Large intestine (tissue), 3 donors: ENCODE measurements around the gene SMURF2. TPM values are rescaled to one million over a fixed set of nuclear protein-coding genes. Genes with fewer than 3 reads are reported as not detected.

Source experiments
- DNase-seq, 2 donors: peaks; one replicate each; pipeline versions ENCODE4 v3.0.0 to v3.0.0-alpha.2; 2013
- H3K27ac ChIP-seq: one replicate; pipeline ENCODE4 v1.5.1; 2013; ENCODE audit warnings: low read length
- H3K27me3 ChIP-seq: 2 replicates; pipeline ENCODE4 v1.6.1; 2013; ENCODE audit warnings: low read length; ENCODE audit not compliant: control insufficient read depth, insufficient read depth
- H3K36me3 ChIP-seq: 2 replicates; pipeline ENCODE4 v1.6.1; 2013; ENCODE audit warnings: low read length; ENCODE audit not compliant: control insufficient read depth, insufficient read depth
- H3K4me1 ChIP-seq: one replicate; pipeline ENCODE4 v1.6.1; 2013; ENCODE audit warnings: low read length; ENCODE audit not compliant: control insufficient read depth, insufficient read depth
- H3K4me3 ChIP-seq: one replicate; pipeline ENCODE4 v1.5.1; 2013; ENCODE audit warnings: low read length
- H3K9me3 ChIP-seq: one replicate; pipeline ENCODE4 v1.6.1; 2013; ENCODE audit warnings: mild to moderate bottlenecking, low read depth, low read length, moderate library complexity; ENCODE audit not compliant: control insufficient read depth
- WGBS: methylation state at CpG from one replicate; pipeline ENCODE4 v1.1.5; 2013; ENCODE audit warnings: low lambda C conversion rate; ENCODE audit not compliant: insufficient coverage; 5-methylcytosine and 5-hydroxymethylcytosine counted together
- polyA plus RNA-seq: library from polyadenylated mRNA; unstranded; fragments of 120-200 nt; gene quantifications from one replicate; pipeline ENCODE4 v1.2.1, GENCODE V29; 2013

SMURF2 gene
- polyA plus RNA-seq, 1 donor: 20.4 TPM

- Histone ChIP-seq H3K27me3 (no peaks in the 10 kb centered on the region), H3K27ac (no peak overlapping the region), H3K4me1 (no peaks in the 10 kb centered on the region), H3K9me3 (no peaks in the 10 kb centered on the region), H3K4me3 (no peak overlapping the region), H3K36me3 (peaks cover 27% of the 10 kb centered on the region)
- WGBS: no CpG with 5 or more reads among the region's 3 CpGs
- peak; percentile 6 to 13 for DNase-seq
Measured at GRCh38 chr17:64572682-64573154, 89.4 kb downstream of the SMURF2 start.

- Histone ChIP-seq H3K4me3 (no peak overlapping the region), H3K9me3 (no peaks in the 10 kb centered on the region), H3K36me3 (peaks cover 26% of the 10 kb centered on the region), H3K4me1 (no peaks in the 10 kb centered on the region), H3K27ac (no peak overlapping the region), H3K27me3 (no peaks in the 10 kb centered on the region)
- WGBS: 100% methylated on average over 1 of the region's 6 CpGs
- DNase-seq: peak in 1 of 2 donors; percentile 2
Measured at GRCh38 chr17:64571746-64572145, 90.4 kb downstream of the SMURF2 start.

- H3K36me3 ChIP-seq: peaks cover 20% of the 10 kb centered on the region
- no peak overlapping the region for H3K27ac ChIP-seq
- no peak for DNase-seq
- no peak overlapping the region for H3K4me3 ChIP-seq
- no peaks in the 10 kb centered on the region for H3K9me3 ChIP-seq
- no peaks in the 10 kb centered on the region for H3K4me1 ChIP-seq
- no peaks in the 10 kb centered on the region for H3K27me3 ChIP-seq
Measured at GRCh38 chr17:64565563-64565962, 96.5 kb downstream of the SMURF2 start.

- Histone ChIP-seq H3K9me3 (no peaks in the 10 kb centered on the region), H3K36me3 (peaks cover 21% of the 10 kb centered on the region), H3K27ac (no peak overlapping the region), H3K4me3 (no peak overlapping the region), H3K27me3 (no peaks in the 10 kb centered on the region), H3K4me1 (no peaks in the 10 kb centered on the region)
- DNase-seq: no peak
- WGBS: 100% methylated on average over 1 of the region's 1 CpG
Measured at GRCh38 chr17:64564098-64564497, 98.0 kb downstream of the SMURF2 start.

- no peak for DNase-seq
- Histone ChIP-seq H3K4me1 (no peaks in the 10 kb centered on the region), H3K4me3 (no peak overlapping the region), H3K27me3 (no peaks in the 10 kb centered on the region), H3K27ac (no peak overlapping the region), H3K36me3 (peaks cover 30% of the 10 kb centered on the region), H3K9me3 (no peaks in the 10 kb centered on the region)
- no CpG with 5 or more reads among the region's 4 CpGs for WGBS
Measured at GRCh38 chr17:64555281-64555680, 106.8 kb downstream of the SMURF2 start.

- H3K4me1 ChIP-seq: no peaks in the 10 kb centered on the region
- no peak overlapping the region for H3K27ac ChIP-seq
- H3K9me3 ChIP-seq: no peaks in the 10 kb centered on the region
- H3K27me3 ChIP-seq: no peaks in the 10 kb centered on the region
- H3K36me3 ChIP-seq: peaks cover 34% of the 10 kb centered on the region
- H3K4me3 ChIP-seq: no peak overlapping the region
- no peak for DNase-seq
Measured at GRCh38 chr17:64554028-64554637, 108.0 kb downstream of the SMURF2 start.

- no peak for DNase-seq
- H3K27ac ChIP-seq: no peak overlapping the region
- H3K4me3 ChIP-seq: no peak overlapping the region
- H3K36me3 ChIP-seq: peaks cover 52% of the 10 kb centered on the region
- H3K4me1 ChIP-seq: no peaks in the 10 kb centered on the region
- H3K27me3 ChIP-seq: no peaks in the 10 kb centered on the region
- no peaks in the 10 kb centered on the region for H3K9me3 ChIP-seq
- WGBS: 95% methylated on average over 4 of the region's 5 CpGs
Measured at GRCh38 chr17:64551461-64551860, 110.6 kb downstream of the SMURF2 start.

GRCh38 chr17:64547319-64547718, 114.8 kb downstream of the SMURF2 start:
- H3K36me3 ChIP-seq: peaks cover 54% of the 10 kb centered on the region
- no peak overlapping the region for H3K27ac ChIP-seq
- 100% methylated on average over 1 of the region's 10 CpGs for WGBS
- no peaks in the 10 kb centered on the region for H3K9me3 ChIP-seq
- no peak overlapping the region for H3K4me3 ChIP-seq
- DNase-seq: no peak
- H3K4me1 ChIP-seq: no peaks in the 10 kb centered on the region
- no peaks in the 10 kb centered on the region for H3K27me3 ChIP-seq

- no peaks in the 10 kb centered on the region for H3K9me3 ChIP-seq
- H3K36me3 ChIP-seq: peaks cover 57% of the 10 kb centered on the region
- H3K27me3 ChIP-seq: no peaks in the 10 kb centered on the region
- no CpG with 5 or more reads among the region's 7 CpGs for WGBS
- no peaks in the 10 kb centered on the region for H3K4me1 ChIP-seq
- H3K4me3 ChIP-seq: no peak overlapping the region
- DNase-seq: no peak
- H3K27ac ChIP-seq: no peak overlapping the region
Measured at GRCh38 chr17:64546716-64547115, 115.4 kb downstream of the SMURF2 start.

- peaks cover 54% of the 10 kb centered on the region for H3K36me3 ChIP-seq
- H3K4me3 ChIP-seq: no peak overlapping the region
- no peaks in the 10 kb centered on the region for H3K9me3 ChIP-seq
- WGBS: 100% methylated on average over 1 of the region's 2 CpGs
- no peak for DNase-seq
- H3K27ac ChIP-seq: no peak overlapping the region
- no peaks in the 10 kb centered on the region for H3K4me1 ChIP-seq
- no peaks in the 10 kb centered on the region for H3K27me3 ChIP-seq
Measured at GRCh38 chr17:64544742-64545141, 117.4 kb downstream of the SMURF2 start.

- Histone ChIP-seq H3K9me3 (no peaks in the 10 kb centered on the region), H3K27me3 (no peaks in the 10 kb centered on the region), H3K36me3 (peaks cover 52% of the 10 kb centered on the region), H3K4me1 (no peaks in the 10 kb centered on the region), H3K4me3 (no peak overlapping the region), H3K27ac (no peak overlapping the region)
- no peak for DNase-seq
- WGBS: no CpG with 5 or more reads among the region's 5 CpGs
Measured at GRCh38 chr17:64540118-64540776, 121.9 kb downstream of the SMURF2 start.
